ENCODE measurements around the gene KRT86. TPM values are rescaled to one million over a fixed set of nuclear protein-coding genes. Genes with fewer than 3 reads are reported as not detected.

The KRT86 gene
- polyA plus RNA-seq, 1 donor (not counting 4 experiments of a cell fraction or from before 2014, with no cell fraction given), result not detected

- Histone ChIP-seq H3K4me1 (ENCODE audit: control insufficient read depth, extremely low read depth, insufficient read depth, low read length) (peaks cover 12% of the 10 kb centered on the region), H3K27ac (ENCODE audit: control insufficient read depth, insufficient read depth, low read length) (no peak overlapping the region)
- dilution Hi-C loops (cut with MboI; ENCODE audit: extremely low pct_ligation_motif_present, low sequenced_read_pairs), result no loop called here
These were observed 62.2 kb downstream of the KRT86 start for GRCh38 chr12:52336641-52337040.

GRCh38 chr12:52337054-52337453 is 62.6 kb downstream of the KRT86 start:
- H3K4me1 ChIP-seq (ENCODE audit: control insufficient read depth, extremely low read depth, insufficient read depth, low read length), result peaks cover 12% of the 10 kb centered on the region
- no peaks in the 10 kb centered on the region for H3K79me2 ChIP-seq (ENCODE audit: control insufficient read depth, insufficient read depth, low read length)
- no peak overlapping the region for H3K27ac ChIP-seq (ENCODE audit: control insufficient read depth, insufficient read depth, low read length)
- no peaks in the 10 kb centered on the region for H4K20me1 ChIP-seq (ENCODE audit: control insufficient read depth, extremely low read depth, insufficient read depth, low read length)
- dilution Hi-C loops (cut with MboI; ENCODE audit: extremely low pct_ligation_motif_present, low sequenced_read_pairs), result no loop called here
- no peak overlapping the region for H3K4me3 ChIP-seq (ENCODE audit: control insufficient read depth in 2 of 3, extremely low read depth in 1 of 3, insufficient read depth in 2 of 3, low read depth in 1 of 3, low read length in 3 of 3)
- H3K9ac ChIP-seq (ENCODE audit: control insufficient read depth, extremely low read depth, insufficient read depth, low read length), result no peak overlapping the region
- H3K4me2 ChIP-seq (ENCODE audit: control insufficient read depth, extremely low read depth, insufficient read depth, low read depth, low read length), result no peak overlapping the region
- no peaks in the 10 kb centered on the region for H3K36me3 ChIP-seq (ENCODE audit: control insufficient read depth in 2 of 2, extremely low read depth in 1 of 2, insufficient read depth in 2 of 2, low read length in 2 of 2)
- no peak overlapping the region for H2AFZ ChIP-seq (ENCODE audit: control insufficient read depth, low read length)
- TF ChIP-seq EZH2 (IDR thresholded peaks at IDR 0.05; ENCODE audit: low read length), result no peak
- no peak for TF ChIP-seq CTCF (optimal IDR thresholded peaks at IDR 0.05 in 1 of 3, IDR thresholded peaks at IDR 0.05 in 1 of 3, conservative IDR thresholded peaks at IDR 0.05 in 1 of 3; ENCODE audit: extremely low read depth in 1 of 3, insufficient read depth in 2 of 3, low read length in 3 of 3)
- FAIRE-seq (peak; percentile 81), DNase-seq (ENCODE audit: low read depth, low spot score) (no peak)
- no peaks in the 10 kb centered on the region for H3K9me3 ChIP-seq (ENCODE audit: control insufficient read depth, low read depth, low read length)
- no peaks in the 10 kb centered on the region for H3K27me3 ChIP-seq (ENCODE audit: control insufficient read depth, extremely low read depth, insufficient read depth, low read length)
- no peaks in the 10 kb centered on the region for H3K9me1 ChIP-seq (ENCODE audit: control insufficient read depth, extremely low read depth, insufficient read depth, low read length)

More at GRCh38 chr12:52336641-52337040, 62.2 kb downstream of the KRT86 start:
- H3K9ac ChIP-seq (ENCODE audit: control insufficient read depth, extremely low read depth, insufficient read depth, low read length), result no peak overlapping the region
- H2AFZ ChIP-seq (ENCODE audit: control insufficient read depth, low read length), result no peak overlapping the region
- H3K4me3 ChIP-seq (ENCODE audit: control insufficient read depth in 2 of 3, extremely low read depth in 1 of 3, insufficient read depth in 2 of 3, low read depth in 1 of 3, low read length in 3 of 3), result no peak overlapping the region
- TF ChIP-seq CTCF (optimal IDR thresholded peaks at IDR 0.05 in 1 of 3, IDR thresholded peaks at IDR 0.05 in 1 of 3, conservative IDR thresholded peaks at IDR 0.05 in 1 of 3; ENCODE audit: extremely low read depth in 1 of 3, insufficient read depth in 2 of 3, low read length in 3 of 3) (no peak), EZH2 (IDR thresholded peaks at IDR 0.05; ENCODE audit: low read length) (no peak)
- no peak for DNase-seq (ENCODE audit: low read depth, low spot score)
- H3K36me3 ChIP-seq (ENCODE audit: control insufficient read depth in 2 of 2, extremely low read depth in 1 of 2, insufficient read depth in 2 of 2, low read length in 2 of 2), result no peaks in the 10 kb centered on the region
- FAIRE-seq, result no peak
- no peaks in the 10 kb centered on the region for H3K27me3 ChIP-seq (ENCODE audit: control insufficient read depth, extremely low read depth, insufficient read depth, low read length)
- H3K9me3 ChIP-seq (ENCODE audit: control insufficient read depth, low read depth, low read length), result no peaks in the 10 kb centered on the region
- H4K20me1 ChIP-seq (ENCODE audit: control insufficient read depth, extremely low read depth, insufficient read depth, low read length), result no peaks in the 10 kb centered on the region
- H3K4me2 ChIP-seq (ENCODE audit: control insufficient read depth, extremely low read depth, insufficient read depth, low read depth, low read length), result no peak overlapping the region
- no peaks in the 10 kb centered on the region for H3K79me2 ChIP-seq (ENCODE audit: control insufficient read depth, insufficient read depth, low read length)
- H3K9me1 ChIP-seq (ENCODE audit: control insufficient read depth, extremely low read depth, insufficient read depth, low read length), result no peaks in the 10 kb centered on the region

Measured in keratinocyte (primary cell).